H1 (cell line): ENCODE results near the gene CADM2. TPM values are rescaled to one million over a fixed set of nuclear protein-coding genes. Genes with fewer than 3 reads are reported as not detected.

Source experiments
- CTCF ChIA-PET: fragments of 300-600 bp; sonication (Branson Sonifier 250); formaldehyde crosslinking; loops from one replicate; lab custom pipeline; 2021; ENCODE audit not compliant: partially characterized antibody; lab: Charles Lee
- POLR2A ChIA-PET: fragments of 300-600 bp; sonication (Branson Sonifier 250); formaldehyde crosslinking; loops from one replicate; lab custom pipeline; 2021; ENCODE audit warnings: inconsistent platforms; ENCODE audit not compliant: partially characterized antibody; lab: Charles Lee
- DNase-seq, 2 experiments: peaks; one replicate each; pipeline versions ENCODE4 v3.0.0 to v3.0.0-alpha.2; 2010 to 2022; ENCODE audit warnings: low spot score in 2 of 2, low read depth in 1 of 2, mixed read lengths in 1 of 2
- FAIRE-seq: peaks from 2 replicates; lab custom pipeline; 2011; peaks lifted over from hg19 to GRCh38; lab: Jason Lieb, UNC
- H2AFZ ChIP-seq: 2 replicates; pipeline ENCODE4 v1.8.1; 2012; ENCODE audit warnings: low read length, inconsistent platforms
- H2AK5ac ChIP-seq: 2 replicates; pipeline ENCODE4 v1.6.1; 2013; ENCODE audit warnings: low read depth, low read length
- H2BK120ac ChIP-seq: replicated peaks from 2 replicates; pipeline ENCODE3; 2013; ENCODE audit warnings: low read depth, low read length, inconsistent platforms
- H2BK12ac ChIP-seq: 2 replicates; pipeline ENCODE4 v1.6.1; 2013; ENCODE audit warnings: low read depth, low read length
- H2BK15ac ChIP-seq: 2 replicates; pipeline ENCODE4 v1.6.1; 2013; ENCODE audit warnings: low read length
- H2BK20ac ChIP-seq: 2 replicates; pipeline ENCODE4 v1.6.1; 2013; ENCODE audit warnings: low read length
- H2BK5ac ChIP-seq: 2 replicates; pipeline ENCODE4 v1.6.1; 2013; ENCODE audit warnings: low read depth, low read length
- H3K14ac ChIP-seq: 2 replicates; pipeline ENCODE4 v1.6.1; 2013; ENCODE audit warnings: inconsistent platforms; ENCODE audit not compliant: insufficient read length
- H3K18ac ChIP-seq: 2 replicates; pipeline ENCODE4 v1.6.1; 2013; ENCODE audit warnings: low read length; ENCODE audit errors: extremely low read depth
- H3K23ac ChIP-seq: 2 replicates; pipeline ENCODE4 v1.6.1; 2013; ENCODE audit warnings: inconsistent platforms; ENCODE audit not compliant: insufficient read length
- H3K23me2 ChIP-seq: 2 replicates; pipeline ENCODE4 v1.6.1; 2013; ENCODE audit warnings: low read depth, low read length
- H3K27ac ChIP-seq: 2 replicates; pipeline ENCODE4 v1.6.1; 2011; ENCODE audit warnings: low read depth, low read length, inconsistent platforms
- H3K27me3 ChIP-seq, 4 experiments: replicated peaks in 1 of 4; 1 replicate in 1 of 4; 2 replicates in 3 of 4; pipeline versions ENCODE4 v1.6.1 to v1.8.1; 2011 to 2013; ENCODE audit warnings: low read length in 3 of 4, mild to moderate bottlenecking in 3 of 4, inconsistent platforms in 2 of 4, mixed read lengths in 2 of 4, moderate library complexity in 1 of 4; ENCODE audit not compliant: control insufficient read depth in 3 of 4, insufficient read depth in 3 of 4; ENCODE audit errors: extremely low read depth in 1 of 4
- H3K36me3 ChIP-seq, 4 experiments: 2 replicates each; pipeline versions ENCODE4 v1.6.1 to v1.8.1; 2011 to 2013; ENCODE audit warnings: mild to moderate bottlenecking in 4 of 4, low read length in 3 of 4, moderate library complexity in 2 of 4, control low read depth in 1 of 4, inconsistent platforms in 1 of 4; ENCODE audit not compliant: insufficient read depth in 4 of 4, control insufficient read depth in 2 of 4
- H3K4ac ChIP-seq: replicated peaks from 2 replicates; pipeline ENCODE3; 2013; ENCODE audit warnings: low read length, low read depth, mixed read lengths, inconsistent platforms; ENCODE audit not compliant: insufficient read length
- H3K4me1 ChIP-seq, 4 experiments: replicated peaks in 1 of 4; 1 replicate in 1 of 4; 2 replicates in 3 of 4; pipeline versions ENCODE4 v1.6.1 to v1.8.1; 2011 to 2013; ENCODE audit warnings: low read length in 3 of 4, inconsistent platforms in 2 of 4, mixed read lengths in 1 of 4; ENCODE audit not compliant: insufficient read depth in 4 of 4, control insufficient read depth in 3 of 4
- H3K4me2 ChIP-seq, 2 experiments: 2 replicates each; pipeline versions ENCODE4 v1.6.1 to v1.8.1; 2011 to 2013; ENCODE audit warnings: low read depth in 2 of 2, low read length in 2 of 2, control low read depth in 1 of 2, inconsistent platforms in 1 of 2, mild to moderate bottlenecking in 1 of 2; ENCODE audit not compliant: insufficient read depth in 1 of 2
- H3K4me3 ChIP-seq, 4 experiments: fragments of 200-600, 300-600 bp in 1 of 4; sonication (generic), shearing (Covaris generic), sonication (Bioruptor Twin) in 1 of 4; 2 replicates each; pipeline versions ENCODE4 v1.5.1 to v1.8.1; 2011 to 2016; ENCODE audit warnings: low read length in 4 of 4, low read depth in 3 of 4, control low read depth in 2 of 4, inconsistent platforms in 2 of 4, mild to moderate bottlenecking in 2 of 4, mixed read lengths in 1 of 4, moderate library complexity in 1 of 4; ENCODE audit not compliant: insufficient read depth in 2 of 4; ENCODE audit errors: extremely low read depth in 1 of 4
- H3K56ac ChIP-seq: replicated peaks from 2 replicates; pipeline ENCODE3; 2013; ENCODE audit warnings: low read depth, mild to moderate bottlenecking, mixed read lengths, low read length, inconsistent platforms; ENCODE audit not compliant: insufficient read length
- H3K79me1 ChIP-seq: 2 replicates; pipeline ENCODE4 v1.6.1; 2013; ENCODE audit warnings: low read depth, low read length, control low read depth
- H3K79me2 ChIP-seq, 2 experiments: 2 replicates each; pipeline versions ENCODE4 v1.6.1 to v1.8.1; 2012 to 2013; ENCODE audit warnings: low read length in 2 of 2, mild to moderate bottlenecking in 2 of 2, inconsistent platforms in 1 of 2; ENCODE audit not compliant: insufficient read depth in 2 of 2, control insufficient read depth in 1 of 2
- H3K9ac ChIP-seq, 4 experiments: replicated peaks in 1 of 4; 1 replicate in 1 of 4; 2 replicates in 3 of 4; pipeline versions ENCODE4 v1.6.1 to v1.8.1; 2011 to 2013; ENCODE audit warnings: low read depth in 3 of 4, low read length in 3 of 4, control low read depth in 2 of 4, mild to moderate bottlenecking in 2 of 4, moderate library complexity in 2 of 4, inconsistent platforms in 1 of 4; ENCODE audit errors: extremely low read depth in 1 of 4
- H3K9me3 ChIP-seq, 2 experiments: 2 replicates each; pipeline versions ENCODE4 v1.6.1 to v1.8.1; 2012 to 2013; ENCODE audit warnings: mild to moderate bottlenecking in 2 of 2, moderate library complexity in 2 of 2, control low read depth in 1 of 2, inconsistent platforms in 1 of 2, low read depth in 1 of 2, low read length in 1 of 2, mixed read lengths in 1 of 2; ENCODE audit not compliant: insufficient read depth in 2 of 2
- H4K20me1 ChIP-seq, 2 experiments: replicated peaks in 1 of 2; 2 replicates each; pipeline versions ENCODE3 to v1.8.1; 2011 to 2013; ENCODE audit warnings: inconsistent platforms in 2 of 2, low read length in 2 of 2, mild to moderate bottlenecking in 1 of 2; ENCODE audit not compliant: insufficient read depth in 2 of 2, control insufficient read depth in 1 of 2
- H4K5ac ChIP-seq: 2 replicates; pipeline ENCODE4 v1.6.1; 2013; ENCODE audit warnings: low read length, low read depth, mixed read lengths, inconsistent platforms; ENCODE audit not compliant: insufficient read length
- H4K8ac ChIP-seq: 2 replicates; pipeline ENCODE4 v1.8.0; 2013; ENCODE audit warnings: mild to moderate bottlenecking, moderate library complexity, low read length, inconsistent platforms; ENCODE audit not compliant: insufficient read depth; ENCODE audit errors: extremely low read depth
- H4K91ac ChIP-seq: replicated peaks from 2 replicates; pipeline ENCODE3; 2013; ENCODE audit warnings: low read length, mixed read lengths, inconsistent platforms; ENCODE audit not compliant: insufficient read length
- WGBS, 2 experiments: shearing (Covaris generic) in 1 of 2; methylation state at CpG; one replicate each; pipeline versions ENCODE4 v1.1.6 to v1.1.7; 2013 to 2015; ENCODE audit warnings: low lambda C conversion rate in 2 of 2, mixed read lengths in 2 of 2, inconsistent platforms in 1 of 2, low coverage in 1 of 2, missing lambda C conversion rate in 1 of 2; ENCODE audit not compliant: insufficient replicate concordance in 2 of 2, insufficient coverage in 1 of 2, insufficient read length in 1 of 2; ENCODE audit errors: extremely low coverage in 1 of 2, missing lambda C conversion rate in 1 of 2; 5-methylcytosine and 5-hydroxymethylcytosine counted together
- polyA plus RNA-seq, 7 experiments: library from polyadenylated mRNA; depleted of rRNA in 3 of 7; stranded (reverse) in 5 of 7; unstranded in 2 of 7; fragments of >200 nt in 5 of 7; fragments of 200-250 nt in 2 of 7; gene quantifications; 1 replicate in 5 of 7; 2 replicates in 1 of 7; 4 replicates in 1 of 7; pipeline versions ENCODE4 v1.2.1 to v1.2.3, GENCODE V29; 2011 to 2013; ENCODE audit warnings: missing spikeins in 2 of 7, mixed read lengths in 2 of 7
- total RNA-seq: library from RNA; stranded (reverse); fragmentation: NEBNext Ultra II Directional; extraction: Animal tissue kit (Norgen Biotek cat#: 25700); gene quantifications from 2 replicates; pipeline ENCODE4 v1.2.1, GENCODE V29; 2021
- TF ChIP-seq, protein P1 (sequence below): fragments of 300-600 bp; sonication (generic); IDR thresholded peaks from 2 replicates; pipeline ENCODE4 v1.7.1; 2012; ENCODE audit warnings: low read length, moderate library complexity, mild to moderate bottlenecking, inconsistent platforms; ENCODE audit not compliant: insufficient replicate concordance

CADM2 gene
- total and polyA plus RNA-seq, 2 of the 8 experiments (the other 6 are each of a cell fraction or from before 2014, with no cell fraction given), result 14.9 to 20.9 TPM

DNA sequence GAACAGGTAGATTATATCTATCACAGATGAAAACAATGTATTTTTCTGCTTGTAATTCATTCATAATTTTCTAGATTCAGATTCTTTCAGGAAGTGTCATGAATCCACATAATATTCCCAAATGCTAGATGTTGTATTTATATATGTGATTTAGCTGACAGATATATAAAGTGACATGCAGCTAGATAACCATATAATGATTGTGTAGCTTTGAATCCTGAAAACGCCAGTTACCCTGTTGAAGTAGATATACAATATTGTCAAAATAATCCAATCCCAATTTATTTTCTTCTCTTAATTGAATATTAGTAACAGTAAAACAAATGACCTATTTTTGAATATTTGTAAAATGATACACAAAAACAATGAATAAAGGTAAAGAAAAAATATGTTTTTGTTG, 738.4 kb downstream of the CADM2 start:
- POLR2A ChIA-PET, result no interaction called here
- no peaks in the 10 kb centered on the region for H3K4me1 ChIP-seq
- H2AFZ ChIP-seq, result no peak overlapping the region
- no peaks in the 10 kb centered on the region for H3K23me2 ChIP-seq
- no peak overlapping the region for H4K8ac ChIP-seq
- no peak overlapping the region for H2BK120ac ChIP-seq
- no peak overlapping the region for H2BK5ac ChIP-seq
- no peak overlapping the region for H3K4me2 ChIP-seq
- no peaks in the 10 kb centered on the region for H4K20me1 ChIP-seq
- H3K18ac ChIP-seq, result no peak overlapping the region
- no peak overlapping the region for H3K56ac ChIP-seq
- CTCF ChIA-PET, result no interaction called here
- H3K23ac ChIP-seq, result no peak overlapping the region
- DNase-seq (no peak), FAIRE-seq (no peak)
- H3K4ac ChIP-seq, result no peak overlapping the region
- H3K79me2 ChIP-seq, result no peaks in the 10 kb centered on the region
- H2BK20ac ChIP-seq, result no peak overlapping the region
- H2BK15ac ChIP-seq, result no peak overlapping the region
- H2BK12ac ChIP-seq, result no peak overlapping the region
- no peak overlapping the region for H3K9ac ChIP-seq
- no peak overlapping the region for H4K91ac ChIP-seq
- no peak overlapping the region for H3K27ac ChIP-seq
- WGBS, 2 experiments, result 81% methylated on average over 1 of the region's 1 CpG; no CpG with 5 or more reads in 1 of the 2 experiments
- no peak overlapping the region for H2AK5ac ChIP-seq
- H3K36me3 ChIP-seq, result no peaks in the 10 kb centered on the region
- no peaks in the 10 kb centered on the region for H3K27me3 ChIP-seq
- H3K4me3 ChIP-seq, result no peak overlapping the region
- no peak overlapping the region for H3K14ac ChIP-seq
- no peaks in the 10 kb centered on the region for H3K79me1 ChIP-seq
- H4K5ac ChIP-seq, result no peak overlapping the region
- H3K9me3 ChIP-seq, result peaks cover 8 to 13% of the 10 kb centered on the region in 2 experiments
- TF ChIP-seq, protein P1, sequence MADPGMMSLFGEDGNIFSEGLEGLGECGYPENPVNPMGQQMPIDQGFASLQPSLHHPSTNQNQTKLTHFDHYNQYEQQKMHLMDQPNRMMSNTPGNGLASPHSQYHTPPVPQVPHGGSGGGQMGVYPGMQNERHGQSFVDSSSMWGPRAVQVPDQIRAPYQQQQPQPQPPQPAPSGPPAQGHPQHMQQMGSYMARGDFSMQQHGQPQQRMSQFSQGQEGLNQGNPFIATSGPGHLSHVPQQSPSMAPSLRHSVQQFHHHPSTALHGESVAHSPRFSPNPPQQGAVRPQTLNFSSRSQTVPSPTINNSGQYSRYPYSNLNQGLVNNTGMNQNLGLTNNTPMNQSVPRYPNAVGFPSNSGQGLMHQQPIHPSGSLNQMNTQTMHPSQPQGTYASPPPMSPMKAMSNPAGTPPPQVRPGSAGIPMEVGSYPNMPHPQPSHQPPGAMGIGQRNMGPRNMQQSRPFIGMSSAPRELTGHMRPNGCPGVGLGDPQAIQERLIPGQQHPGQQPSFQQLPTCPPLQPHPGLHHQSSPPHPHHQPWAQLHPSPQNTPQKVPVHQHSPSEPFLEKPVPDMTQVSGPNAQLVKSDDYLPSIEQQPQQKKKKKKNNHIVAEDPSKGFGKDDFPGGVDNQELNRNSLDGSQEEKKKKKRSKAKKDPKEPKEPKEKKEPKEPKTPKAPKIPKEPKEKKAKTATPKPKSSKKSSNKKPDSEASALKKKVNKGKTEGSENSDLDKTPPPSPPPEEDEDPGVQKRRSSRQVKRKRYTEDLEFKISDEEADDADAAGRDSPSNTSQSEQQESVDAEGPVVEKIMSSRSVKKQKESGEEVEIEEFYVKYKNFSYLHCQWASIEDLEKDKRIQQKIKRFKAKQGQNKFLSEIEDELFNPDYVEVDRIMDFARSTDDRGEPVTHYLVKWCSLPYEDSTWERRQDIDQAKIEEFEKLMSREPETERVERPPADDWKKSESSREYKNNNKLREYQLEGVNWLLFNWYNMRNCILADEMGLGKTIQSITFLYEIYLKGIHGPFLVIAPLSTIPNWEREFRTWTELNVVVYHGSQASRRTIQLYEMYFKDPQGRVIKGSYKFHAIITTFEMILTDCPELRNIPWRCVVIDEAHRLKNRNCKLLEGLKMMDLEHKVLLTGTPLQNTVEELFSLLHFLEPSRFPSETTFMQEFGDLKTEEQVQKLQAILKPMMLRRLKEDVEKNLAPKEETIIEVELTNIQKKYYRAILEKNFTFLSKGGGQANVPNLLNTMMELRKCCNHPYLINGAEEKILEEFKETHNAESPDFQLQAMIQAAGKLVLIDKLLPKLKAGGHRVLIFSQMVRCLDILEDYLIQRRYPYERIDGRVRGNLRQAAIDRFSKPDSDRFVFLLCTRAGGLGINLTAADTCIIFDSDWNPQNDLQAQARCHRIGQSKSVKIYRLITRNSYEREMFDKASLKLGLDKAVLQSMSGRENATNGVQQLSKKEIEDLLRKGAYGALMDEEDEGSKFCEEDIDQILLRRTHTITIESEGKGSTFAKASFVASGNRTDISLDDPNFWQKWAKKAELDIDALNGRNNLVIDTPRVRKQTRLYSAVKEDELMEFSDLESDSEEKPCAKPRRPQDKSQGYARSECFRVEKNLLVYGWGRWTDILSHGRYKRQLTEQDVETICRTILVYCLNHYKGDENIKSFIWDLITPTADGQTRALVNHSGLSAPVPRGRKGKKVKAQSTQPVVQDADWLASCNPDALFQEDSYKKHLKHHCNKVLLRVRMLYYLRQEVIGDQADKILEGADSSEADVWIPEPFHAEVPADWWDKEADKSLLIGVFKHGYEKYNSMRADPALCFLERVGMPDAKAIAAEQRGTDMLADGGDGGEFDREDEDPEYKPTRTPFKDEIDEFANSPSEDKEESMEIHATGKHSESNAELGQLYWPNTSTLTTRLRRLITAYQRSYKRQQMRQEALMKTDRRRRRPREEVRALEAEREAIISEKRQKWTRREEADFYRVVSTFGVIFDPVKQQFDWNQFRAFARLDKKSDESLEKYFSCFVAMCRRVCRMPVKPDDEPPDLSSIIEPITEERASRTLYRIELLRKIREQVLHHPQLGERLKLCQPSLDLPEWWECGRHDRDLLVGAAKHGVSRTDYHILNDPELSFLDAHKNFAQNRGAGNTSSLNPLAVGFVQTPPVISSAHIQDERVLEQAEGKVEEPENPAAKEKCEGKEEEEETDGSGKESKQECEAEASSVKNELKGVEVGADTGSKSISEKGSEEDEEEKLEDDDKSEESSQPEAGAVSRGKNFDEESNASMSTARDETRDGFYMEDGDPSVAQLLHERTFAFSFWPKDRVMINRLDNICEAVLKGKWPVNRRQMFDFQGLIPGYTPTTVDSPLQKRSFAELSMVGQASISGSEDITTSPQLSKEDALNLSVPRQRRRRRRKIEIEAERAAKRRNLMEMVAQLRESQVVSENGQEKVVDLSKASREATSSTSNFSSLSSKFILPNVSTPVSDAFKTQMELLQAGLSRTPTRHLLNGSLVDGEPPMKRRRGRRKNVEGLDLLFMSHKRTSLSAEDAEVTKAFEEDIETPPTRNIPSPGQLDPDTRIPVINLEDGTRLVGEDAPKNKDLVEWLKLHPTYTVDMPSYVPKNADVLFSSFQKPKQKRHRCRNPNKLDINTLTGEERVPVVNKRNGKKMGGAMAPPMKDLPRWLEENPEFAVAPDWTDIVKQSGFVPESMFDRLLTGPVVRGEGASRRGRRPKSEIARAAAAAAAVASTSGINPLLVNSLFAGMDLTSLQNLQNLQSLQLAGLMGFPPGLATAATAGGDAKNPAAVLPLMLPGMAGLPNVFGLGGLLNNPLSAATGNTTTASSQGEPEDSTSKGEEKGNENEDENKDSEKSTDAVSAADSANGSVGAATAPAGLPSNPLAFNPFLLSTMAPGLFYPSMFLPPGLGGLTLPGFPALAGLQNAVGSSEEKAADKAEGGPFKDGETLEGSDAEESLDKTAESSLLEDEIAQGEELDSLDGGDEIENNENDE, result no peak
